ENCODE results near the gene DAP3.
"Not testable (repeated sequence)": the region's sequence is repeated elsewhere in the genome, so short reads cannot be mapped to it uniquely, and the experiment has no call there.

GRCh38 chr1:155748141-155748540 lies 59.2 kb downstream of the DAP3 start:
- TF ChIP-seq, protein P1, sequence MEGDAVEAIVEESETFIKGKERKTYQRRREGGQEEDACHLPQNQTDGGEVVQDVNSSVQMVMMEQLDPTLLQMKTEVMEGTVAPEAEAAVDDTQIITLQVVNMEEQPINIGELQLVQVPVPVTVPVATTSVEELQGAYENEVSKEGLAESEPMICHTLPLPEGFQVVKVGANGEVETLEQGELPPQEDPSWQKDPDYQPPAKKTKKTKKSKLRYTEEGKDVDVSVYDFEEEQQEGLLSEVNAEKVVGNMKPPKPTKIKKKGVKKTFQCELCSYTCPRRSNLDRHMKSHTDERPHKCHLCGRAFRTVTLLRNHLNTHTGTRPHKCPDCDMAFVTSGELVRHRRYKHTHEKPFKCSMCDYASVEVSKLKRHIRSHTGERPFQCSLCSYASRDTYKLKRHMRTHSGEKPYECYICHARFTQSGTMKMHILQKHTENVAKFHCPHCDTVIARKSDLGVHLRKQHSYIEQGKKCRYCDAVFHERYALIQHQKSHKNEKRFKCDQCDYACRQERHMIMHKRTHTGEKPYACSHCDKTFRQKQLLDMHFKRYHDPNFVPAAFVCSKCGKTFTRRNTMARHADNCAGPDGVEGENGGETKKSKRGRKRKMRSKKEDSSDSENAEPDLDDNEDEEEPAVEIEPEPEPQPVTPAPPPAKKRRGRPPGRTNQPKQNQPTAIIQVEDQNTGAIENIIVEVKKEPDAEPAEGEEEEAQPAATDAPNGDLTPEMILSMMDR (conservative IDR thresholded peaks at IDR 0.05; ENCODE audit: low read length) = not testable (repeated sequence)
- TF ChIP-seq EZH2phosphoT487 (IDR thresholded peaks at IDR 0.05; ENCODE audit: borderline replicate concordance) = not testable (repeated sequence)

All from Loucy (cell line).